Left lung (tissue), 10 donors: Measurements from ENCODE around the gene PGBD1. TPM values are rescaled to one million over a fixed set of nuclear protein-coding genes. Genes with fewer than 3 reads are reported as not detected.

Experiments
- ATAC-seq: fragments of 200-7000 bp; cut with Tn5 transposase; one replicate; pipeline ENCODE4 v1.9.1; 2020; ENCODE audit warnings: moderate library complexity
- DNase-seq, 4 donors: peaks; one replicate each; pipeline ENCODE4 v3.0.0-alpha.2; 2013 to 2020
- H3K27ac ChIP-seq, 2 donors: fragments of 200-600 bp; sonication (generic) in 1 of 2; one replicate each; pipeline versions ENCODE4 v1.5.0 to v1.8.0; 2020 to 2021
- H3K27me3 ChIP-seq, 2 donors: fragments of 200-600 bp; sonication (generic) in 1 of 2; one replicate each; pipeline versions ENCODE4 v1.5.0 to v1.8.0; 2020 to 2021
- H3K36me3 ChIP-seq, 2 donors: fragments of 200-600 bp; sonication (generic) in 1 of 2; one replicate each; pipeline versions ENCODE4 v1.5.0 to v1.8.0; 2020 to 2021
- H3K4me1 ChIP-seq, 2 donors: fragments of 200-600 bp; one replicate each; pipeline ENCODE4 v1.8.0; 2021
- H3K4me3 ChIP-seq, 2 donors: fragments of 200-600 bp; sonication (generic) in 1 of 2; one replicate each; pipeline versions ENCODE4 v1.5.0 to v1.8.0; 2020 to 2021; ENCODE audit warnings: mild to moderate bottlenecking in 1 of 2
- H3K9me3 ChIP-seq, 2 donors: fragments of 200-600 bp; sonication (generic) in 1 of 2; one replicate each; pipeline versions ENCODE4 v1.5.0 to v1.8.0; 2020 to 2021
- intact Hi-C, 2 donors: fragments of 100-400 bp; cut with DNase I; formaldehyde crosslinking; loops; one replicate each; pipeline versions ENCODE4 v1.11.2 to v1.14.2; 2022
- polyA plus RNA-seq, 6 donors: library from polyadenylated mRNA; unstranded; fragments of 120-200 nt; gene quantifications; one replicate each; pipeline ENCODE4 v1.2.1, GENCODE V29; 2013; ENCODE audit not compliant: insufficient read length in 6 of 6
- total RNA-seq, 2 donors: library from RNA; stranded (reverse); fragmentation: NEBNext Ultra II Directional; extraction: Animal tissue kit (Norgen Biotek cat#: 25700); gene quantifications; one replicate each; pipeline ENCODE4 v1.2.1, GENCODE V29; 2021
- TF ChIP-seq, protein P1 (sequence below), 2 donors: fragments of 200-600 bp; sonication (generic) in 1 of 2; IDR thresholded peaks; one replicate each; pipeline versions ENCODE4 v1.5.0 to v1.8.0; 2021; ENCODE audit warnings: antibody characterized with exemption in 2 of 2
- donor health status: DM: no; HTN: yes; CAD: no.
- donor health status: DM: no; HTN: no; CAD: no.

PGBD1 gene
- total and polyA plus RNA-seq, 8 donors = 3.8 to 15.3 (median 12.7) TPM

DNA sequence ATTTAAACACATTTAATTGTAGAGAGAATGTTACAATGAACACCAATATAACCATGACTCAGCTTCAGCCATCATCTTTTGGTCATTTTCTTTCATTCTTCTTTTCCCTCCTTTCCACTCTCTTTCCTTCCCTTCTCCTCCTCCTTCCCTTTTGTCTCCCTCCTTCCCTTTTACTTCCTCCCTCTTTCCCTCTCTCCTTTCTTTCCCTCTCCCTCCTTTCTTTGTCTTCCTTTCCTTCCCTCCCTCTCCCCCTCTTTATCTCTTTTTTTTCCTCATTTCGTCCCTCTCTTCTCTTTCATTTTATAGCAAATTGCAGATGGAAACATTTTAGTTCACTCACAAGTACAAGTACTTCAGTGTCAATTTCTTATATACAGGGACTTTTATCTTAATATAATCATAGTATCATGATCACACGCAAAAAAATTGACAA is 70.1 kb downstream of the PGBD1 start:
- Histone ChIP-seq H3K4me1 (peaks cover 12 to 38% of the 10 kb centered on the region in 2 donors), H3K27ac (no peak overlapping the region), H3K27me3 (peaks cover 0 to under 1% of the 10 kb centered on the region in 2 donors), H3K36me3 (no peaks in the 10 kb centered on the region), H3K4me3 (no peak overlapping the region), H3K9me3 (no peaks in the 10 kb centered on the region)
- DNase-seq = no peak
- TF ChIP-seq, protein P1, sequence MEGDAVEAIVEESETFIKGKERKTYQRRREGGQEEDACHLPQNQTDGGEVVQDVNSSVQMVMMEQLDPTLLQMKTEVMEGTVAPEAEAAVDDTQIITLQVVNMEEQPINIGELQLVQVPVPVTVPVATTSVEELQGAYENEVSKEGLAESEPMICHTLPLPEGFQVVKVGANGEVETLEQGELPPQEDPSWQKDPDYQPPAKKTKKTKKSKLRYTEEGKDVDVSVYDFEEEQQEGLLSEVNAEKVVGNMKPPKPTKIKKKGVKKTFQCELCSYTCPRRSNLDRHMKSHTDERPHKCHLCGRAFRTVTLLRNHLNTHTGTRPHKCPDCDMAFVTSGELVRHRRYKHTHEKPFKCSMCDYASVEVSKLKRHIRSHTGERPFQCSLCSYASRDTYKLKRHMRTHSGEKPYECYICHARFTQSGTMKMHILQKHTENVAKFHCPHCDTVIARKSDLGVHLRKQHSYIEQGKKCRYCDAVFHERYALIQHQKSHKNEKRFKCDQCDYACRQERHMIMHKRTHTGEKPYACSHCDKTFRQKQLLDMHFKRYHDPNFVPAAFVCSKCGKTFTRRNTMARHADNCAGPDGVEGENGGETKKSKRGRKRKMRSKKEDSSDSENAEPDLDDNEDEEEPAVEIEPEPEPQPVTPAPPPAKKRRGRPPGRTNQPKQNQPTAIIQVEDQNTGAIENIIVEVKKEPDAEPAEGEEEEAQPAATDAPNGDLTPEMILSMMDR (IDR thresholded peaks at IDR 0.05) = no peak
- intact Hi-C loops = no loop called here
- no peak for ATAC-seq

Other genes with a start within 250 kb of the PGBD1 start
- gene ZNF165, start 201.0 kb upstream of the PGBD1 start, total RNA-seq = 1 to 10 TPM; 3.4 to 4.2 TPM
- gene ZNF165, start 201.0 kb upstream of the PGBD1 start, polyA plus RNA-seq = 1 to 10 TPM; 2.4 to 3.8 (median 2.9) TPM
- 1 to 10 TPM; 3.0 to 4.6 TPM for gene ZSCAN16, start 157.0 kb upstream of the PGBD1 start, total RNA-seq
- gene ZSCAN16, start 157.0 kb upstream of the PGBD1 start, polyA plus RNA-seq = 10 to 100 TPM in 5 of 6 donors, 1 to 10 TPM in 1; 8.9 to 12.0 (median 10.3) TPM
- gene ZKSCAN8, start 139.7 kb upstream of the PGBD1 start, total RNA-seq = 10 to 100 TPM; 14.1 to 15.4 TPM
- 10 to 100 TPM; 40.5 to 50.2 (median 45.6) TPM for gene ZKSCAN8, start 139.7 kb upstream of the PGBD1 start, polyA plus RNA-seq
- 10 to 100 TPM; 10.6 to 12.3 TPM for gene ZSCAN9, start 56.3 kb upstream of the PGBD1 start, total RNA-seq
- 10 to 100 TPM; 34.6 to 39.8 (median 37.1) TPM for gene ZSCAN9, start 56.3 kb upstream of the PGBD1 start, polyA plus RNA-seq
- gene ZKSCAN4, start 29.3 kb upstream of the PGBD1 start, total RNA-seq = 1 to 10 TPM; 4.9 to 5.4 TPM
- 10 to 100 TPM; 10.8 to 13.4 (median 11.9) TPM for gene ZKSCAN4, start 29.3 kb upstream of the PGBD1 start, polyA plus RNA-seq
- gene NKAPL, start 22.3 kb upstream of the PGBD1 start, total RNA-seq = 1 to 10 TPM; 1.0 to 1.5 TPM
- 1 to 10 TPM in 5 of 6 donors, under 1 TPM in 1; 0.87 to 1.3 (median 1.1) TPM for gene NKAPL, start 22.3 kb upstream of the PGBD1 start, polyA plus RNA-seq
- 1 to 10 TPM; 9.6 to 9.9 TPM for gene ZSCAN26, start 14.4 kb upstream of the PGBD1 start, total RNA-seq
- 10 to 100 TPM; 34.4 to 50.2 (median 40.3) TPM for gene ZSCAN26, start 14.4 kb upstream of the PGBD1 start, polyA plus RNA-seq
- 10 to 100 TPM in 1 of 2 donors, 1 to 10 TPM in 1; 7.1 to 30.8 TPM for gene ZSCAN31, start 54.6 kb downstream of the PGBD1 start, total RNA-seq
- gene ZSCAN31, start 54.6 kb downstream of the PGBD1 start, polyA plus RNA-seq = 10 to 100 TPM in 5 of 6 donors, 1 to 10 TPM in 1; 9.9 to 12.0 (median 10.9) TPM
- 1 to 10 TPM; 7.0 to 7.7 TPM for gene ZKSCAN3, start 68.4 kb downstream of the PGBD1 start, total RNA-seq
- 10 to 100 TPM; 10.6 to 15.7 (median 14.0) TPM for gene ZKSCAN3, start 68.4 kb downstream of the PGBD1 start, polyA plus RNA-seq
- 1 to 10 TPM; 5.2 to 6.0 TPM for gene ZSCAN12, start 118.2 kb downstream of the PGBD1 start, total RNA-seq
- 10 to 100 TPM; 14.4 to 20.1 (median 16.6) TPM for gene ZSCAN12, start 118.2 kb downstream of the PGBD1 start, polyA plus RNA-seq
- 1 to 10 TPM; 1.2 to 5.2 TPM for gene ZSCAN23, start 161.9 kb downstream of the PGBD1 start, total RNA-seq
- gene ZSCAN23, start 161.9 kb downstream of the PGBD1 start, polyA plus RNA-seq = 10 to 100 TPM; 15.2 to 25.0 (median 22.1) TPM
- not detected for gene GPX6, start 234.2 kb downstream of the PGBD1 start, total RNA-seq
- gene GPX6, start 234.2 kb downstream of the PGBD1 start, polyA plus RNA-seq = 1 to 10 TPM in 4 of 6 donors, under 1 TPM in 2; 0.71 to 2.0 (median 1.5) TPM
- gene GPX5, start 244.3 kb downstream of the PGBD1 start, total RNA-seq = not detected
- under 1 TPM in 4 of 6 donors, not detected in 2; 0.11 to 0.31 (median 0.22) TPM for gene GPX5, start 244.3 kb downstream of the PGBD1 start, polyA plus RNA-seq